PC-9 (cell line): ENCODE data around the gene HADHA. TPM values are rescaled to one million over a fixed set of nuclear protein-coding genes. Genes with fewer than 3 reads are reported as not detected.
"Not testable (repeated sequence)": the region's sequence is repeated elsewhere in the genome, so short reads cannot be mapped to it uniquely, and the experiment has no call there.

Source experiments
- BruUV-seq: library from RNA; stranded (reverse); fragments of 400-500 nt; replicated peaks from 2 replicates; lab custom pipeline; 2021; lab: Mats Ljungman, UMichigan
- CTCF ChIA-PET: fragments of 300-600 bp; sonication (Branson Sonifier 250); formaldehyde crosslinking; loops from one replicate; lab custom pipeline; 2022; ENCODE audit warnings: antibody characterized with exemption; lab: Charles Lee
- POLR2A ChIA-PET: fragments of 300-600 bp; sonication (Branson Sonifier 250); formaldehyde crosslinking; loops from one replicate; lab custom pipeline; 2022; ENCODE audit warnings: antibody characterized with exemption; ENCODE audit not compliant: unreplicated experiment; lab: Charles Lee
- DNase-seq, 2 experiments: peaks; one replicate each; pipeline versions ENCODE4 v3.0.0 to v3.0.0-alpha.2; 2015 to 2022; ENCODE audit warnings: mixed read lengths in 1 of 2
- H2AFZ ChIP-seq: fragments of 200-600 bp; sonication (generic); 2 replicates; pipeline ENCODE4 v1.8.1; 2017; ENCODE audit warnings: antibody characterized with exemption
- H3F3A ChIP-seq: fragments of 200-600 bp; sonication (generic); 2 replicates; pipeline ENCODE4 v1.8.1; 2017; ENCODE audit warnings: antibody characterized with exemption, mild to moderate bottlenecking, low read depth; ENCODE audit not compliant: insufficient read depth
- H3K27ac ChIP-seq: fragments of 200-600 bp; sonication (generic); 2 replicates; pipeline ENCODE4 v1.6.1; 2016; ENCODE audit warnings: mixed run types
- H3K27me3 ChIP-seq: fragments of 200-600 bp; sonication (generic); 2 replicates; pipeline ENCODE4 v1.6.1; 2016; ENCODE audit warnings: low read depth, mixed run types; ENCODE audit not compliant: insufficient read depth
- H3K36me3 ChIP-seq: fragments of 200-600 bp; sonication (generic); 2 replicates; pipeline ENCODE4 v1.6.1; 2016; ENCODE audit warnings: low read depth, mixed run types
- H3K4me1 ChIP-seq: fragments of 200-600 bp; sonication (generic); replicated peaks from 2 replicates; pipeline ENCODE4 v1.6.1; 2016; ENCODE audit warnings: mixed run types; ENCODE audit not compliant: insufficient read depth
- H3K4me2 ChIP-seq: fragments of 200-600 bp; sonication (generic); 2 replicates; pipeline ENCODE4 v1.6.1; 2017; ENCODE audit warnings: mixed run types
- H3K4me3 ChIP-seq: fragments of 200-600 bp; sonication (generic); 2 replicates; pipeline ENCODE4 v1.6.1; 2016; ENCODE audit warnings: mixed run types
- H3K79me2 ChIP-seq: fragments of 200-600 bp; sonication (generic); 2 replicates; pipeline ENCODE4 v1.6.1; 2017; ENCODE audit warnings: low read depth, mixed run types
- H3K9me2 ChIP-seq: fragments of 200-600 bp; sonication (generic); 2 replicates; pipeline ENCODE4 v1.8.1; 2017; ENCODE audit warnings: mild to moderate bottlenecking; ENCODE audit not compliant: insufficient read depth
- H3K9me3 ChIP-seq: fragments of 200-600 bp; sonication (generic); 2 replicates; pipeline ENCODE4 v1.8.1; 2016; ENCODE audit warnings: low read depth; ENCODE audit not compliant: insufficient read depth
- H4K20me1 ChIP-seq: fragments of 200-600 bp; sonication (generic); 2 replicates; pipeline ENCODE4 v1.8.1; 2017; ENCODE audit not compliant: insufficient read depth
- EZH2 ChIP-seq: fragments of 200-600 bp; sonication (generic); IDR thresholded peaks from 2 replicates; pipeline ENCODE4 v1.8.0; 2017; ENCODE audit warnings: antibody characterized with exemption, low read depth
- intact Hi-C: fragments of 100-400 bp; cut with micrococcal nuclease; formaldehyde crosslinking; loops from one replicate; pipeline ENCODE4 v1.10.0; 2022; ENCODE audit not compliant: unreplicated experiment
- total RNA-seq: library from RNA; stranded (reverse); gene quantifications from 2 replicates; pipeline ENCODE4 v1.2.3, GENCODE V29; 2021
- TF ChIP-seq, protein P1 (sequence below): fragments of 200-600 bp; sonication (generic); conservative IDR thresholded peaks from 2 replicates; pipeline ENCODE4 v1.6.1; 2017; ENCODE audit warnings: mixed run types, antibody characterized with exemption, mild to moderate bottlenecking, moderate library complexity

HADHA gene
- total RNA-seq, 1 experiment from 2014 or later, result 129 TPM

- no peak for TF ChIP-seq EZH2
- TF ChIP-seq, protein P1, sequence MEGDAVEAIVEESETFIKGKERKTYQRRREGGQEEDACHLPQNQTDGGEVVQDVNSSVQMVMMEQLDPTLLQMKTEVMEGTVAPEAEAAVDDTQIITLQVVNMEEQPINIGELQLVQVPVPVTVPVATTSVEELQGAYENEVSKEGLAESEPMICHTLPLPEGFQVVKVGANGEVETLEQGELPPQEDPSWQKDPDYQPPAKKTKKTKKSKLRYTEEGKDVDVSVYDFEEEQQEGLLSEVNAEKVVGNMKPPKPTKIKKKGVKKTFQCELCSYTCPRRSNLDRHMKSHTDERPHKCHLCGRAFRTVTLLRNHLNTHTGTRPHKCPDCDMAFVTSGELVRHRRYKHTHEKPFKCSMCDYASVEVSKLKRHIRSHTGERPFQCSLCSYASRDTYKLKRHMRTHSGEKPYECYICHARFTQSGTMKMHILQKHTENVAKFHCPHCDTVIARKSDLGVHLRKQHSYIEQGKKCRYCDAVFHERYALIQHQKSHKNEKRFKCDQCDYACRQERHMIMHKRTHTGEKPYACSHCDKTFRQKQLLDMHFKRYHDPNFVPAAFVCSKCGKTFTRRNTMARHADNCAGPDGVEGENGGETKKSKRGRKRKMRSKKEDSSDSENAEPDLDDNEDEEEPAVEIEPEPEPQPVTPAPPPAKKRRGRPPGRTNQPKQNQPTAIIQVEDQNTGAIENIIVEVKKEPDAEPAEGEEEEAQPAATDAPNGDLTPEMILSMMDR, result no peak
- no TSS peak for BruUV-seq
- Histone ChIP-seq H3F3A (peaks cover 6% of the 10 kb centered on the region; the same call in 1 of the 2 replicates), H3K36me3 (no peaks in the 10 kb centered on the region), H3K4me1 (no peaks in the 10 kb centered on the region), H3K79me2 (no peaks in the 10 kb centered on the region), H3K9me2 (no peaks in the 10 kb centered on the region), H3K27me3 (no peaks in the 10 kb centered on the region), H3K9me3 (no peaks in the 10 kb centered on the region), H3K27ac (no peak overlapping the region), H3K4me3 (no peak overlapping the region), H2AFZ (no peak overlapping the region), H4K20me1 (no peaks in the 10 kb centered on the region), H3K4me2 (no peak overlapping the region)
- DNase-seq, result no peak
- POLR2A ChIA-PET, result no interaction called here
- intact Hi-C loops, result no loop called here
- CTCF ChIA-PET, result interaction anchor here (0.7 kb wide), 1 partner anchor 84 kb away, joined by 9 read pairs; no protein-coding TSS in a partner anchor
These were observed 75.6 kb downstream of the HADHA start for GRCh38 chr2:26168785-26169184.

GRCh38 chr2:26166541-26166940 is 77.9 kb downstream of the HADHA start:
- H3F3A ChIP-seq, H3K4me2 ChIP-seq, H2AFZ ChIP-seq, H3K36me3 ChIP-seq, H3K4me3 ChIP-seq, H3K9me2 ChIP-seq, H3K27me3 ChIP-seq, H3K27ac ChIP-seq, H4K20me1 ChIP-seq, intact Hi-C loops, DNase-seq, H3K4me1 ChIP-seq, H3K9me3 ChIP-seq, H3K79me2 ChIP-seq, BruUV-seq: not testable (repeated sequence)
- ChIA-PET POLR2A (interaction anchor here (0.6 kb wide), 1 partner anchor 674 kb away, joined by 5 read pairs; no protein-coding TSS in a partner anchor), CTCF (interaction anchor here (0.6 kb wide), 3 partner anchors 25 to 166 kb away, joined by 4 to 6 read pairs (median 6); no protein-coding TSS in a partner anchor)

DNA sequence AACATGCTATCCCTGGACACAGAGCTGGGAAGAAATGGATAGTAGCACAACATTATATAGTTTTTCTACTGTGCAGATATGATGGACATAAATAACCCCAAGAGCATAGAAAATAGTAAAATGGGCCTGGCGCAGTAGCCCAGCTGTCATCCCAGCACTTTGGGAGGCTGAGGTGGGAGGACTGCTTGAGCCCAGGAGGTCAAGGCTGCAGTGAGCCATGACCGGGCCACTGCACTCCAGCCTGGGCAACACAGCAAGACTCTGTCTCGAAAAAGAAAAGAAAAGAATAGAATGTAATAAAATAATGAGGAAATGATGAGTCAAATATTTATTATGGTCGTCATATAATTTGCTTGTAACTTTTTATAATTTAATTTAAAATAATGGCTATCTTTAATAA is 79.0 kb downstream of the HADHA start:
- no peaks in the 10 kb centered on the region for H3K4me1 ChIP-seq
- no peaks in the 10 kb centered on the region for H3K79me2 ChIP-seq
- no peak overlapping the region for H3K27ac ChIP-seq
- intact Hi-C loops, result no loop called here
- no peak overlapping the region for H2AFZ ChIP-seq
- no peaks in the 10 kb centered on the region for H4K20me1 ChIP-seq
- H3K4me3 ChIP-seq, result no peak overlapping the region
- no TSS peak for BruUV-seq
- ChIA-PET POLR2A (no interaction called here), CTCF (interaction anchor here (0.6 to 0.7 kb wide), 3 partner anchors 15 to 771 kb away, joined by 4 to 8 read pairs (median 7); partner anchors contain the start of gene ASXL2)
- DNase-seq, result no peak
- no peak overlapping the region for H3K4me2 ChIP-seq
- H3K27me3 ChIP-seq, result no peaks in the 10 kb centered on the region
- no peaks in the 10 kb centered on the region for H3F3A ChIP-seq
- no peaks in the 10 kb centered on the region for H3K9me2 ChIP-seq
- H3K36me3 ChIP-seq, result no peaks in the 10 kb centered on the region
- TF ChIP-seq, protein P1, result no peak
- no peak for TF ChIP-seq EZH2
- H3K9me3 ChIP-seq, result no peaks in the 10 kb centered on the region
